Mammary epithelial cell (primary cell): ENCODE data around the gene DHPS.

Source experiments
- CTCF ChIP-seq, 2 donors: IDR thresholded peaks in 1 of 2; conservative IDR thresholded peaks in 1 of 2; 2 replicates each; pipeline ENCODE4 v1.5.1; 2011 to 2012; ENCODE audit warnings: inconsistent platforms in 2 of 2, low read length in 2 of 2, mild to moderate bottlenecking in 2 of 2, control low read depth in 1 of 2, low read depth in 1 of 2; ENCODE audit not compliant: insufficient read depth in 1 of 2; ENCODE audit errors: extremely low read depth in 1 of 2
- EZH2 ChIP-seq: IDR thresholded peaks from 2 replicates; pipeline ENCODE4 v1.6.1; 2012; ENCODE audit warnings: low read length, inconsistent platforms, borderline replicate concordance

GRCh38 chr19:12668932-12669269 is 12.8 kb downstream of the DHPS start:
- no peak for TF ChIP-seq EZH2
- no peak for TF ChIP-seq CTCF (conservative IDR thresholded peaks at IDR 0.05 in 1 of 2, IDR thresholded peaks at IDR 0.05 in 1 of 2; ENCODE audit: extremely low read depth in 1 of 2, insufficient read depth in 1 of 2, low read depth in 1 of 2, low read length in 2 of 2)
